Measurements from ENCODE around the gene NAA15.
"Not testable (repeated sequence)": the region's sequence is repeated elsewhere in the genome, so short reads cannot be mapped to it uniquely, and the experiment has no call there.

The NAA15 gene

GRCh38 chr4:139297001-139297410 lies 4.3 kb upstream of the NAA15 start:
- DNase-seq (ENCODE audit: low spot score) = no peak

GRCh38 chr4:139299536-139299935 lies 1.8 kb upstream of the NAA15 start:
- DNase-seq (ENCODE audit: low spot score) = no peak

GRCh38 chr4:139300431-139301112 lies 733 bp upstream of the NAA15 start:
- DNase-seq (ENCODE audit: low spot score) = peak; percentile 27

- DNase-seq (ENCODE audit: low spot score) = peak; percentile 56
Observed at GRCh38 chr4:139301821-139302611, 711 bp downstream of the NAA15 start, which contains the start of gene NDUFC1. NDUFC1 (minus strand) TSS chr4:139302477; CDS start chr4:139295798, 6,679 bp downstream.

- DNase-seq (ENCODE audit: low spot score) = no peak
Observed at GRCh38 chr4:139304920-139305319, 3.6 kb downstream of the NAA15 start.

- DNase-seq (ENCODE audit: low spot score) = no peak
Observed at GRCh38 chr4:139311909-139312308, 10.6 kb downstream of the NAA15 start.

- no peak for DNase-seq (ENCODE audit: low spot score)
Observed at GRCh38 chr4:139312552-139313332, 11.4 kb downstream of the NAA15 start.

GRCh38 chr4:139313414-139313813 lies 12.1 kb downstream of the NAA15 start:
- not testable (repeated sequence) for DNase-seq (ENCODE audit: low spot score)

GRCh38 chr4:139314047-139314800 lies 12.9 kb downstream of the NAA15 start:
- DNase-seq (ENCODE audit: low spot score) = no peak

GRCh38 chr4:139315221-139315675 lies 13.9 kb downstream of the NAA15 start:
- no peak for DNase-seq (ENCODE audit: low spot score)

- no peak for DNase-seq (ENCODE audit: low spot score)
Observed at GRCh38 chr4:139316733-139317132, 15.4 kb downstream of the NAA15 start.

- no peak for DNase-seq (ENCODE audit: low spot score)
Observed at GRCh38 chr4:139317635-139318034, 16.3 kb downstream of the NAA15 start.

GRCh38 chr4:139319571-139319970 lies 18.3 kb downstream of the NAA15 start:
- DNase-seq (ENCODE audit: low spot score) = no peak

GRCh38 chr4:139322070-139322469 lies 20.8 kb downstream of the NAA15 start:
- DNase-seq (ENCODE audit: low spot score) = not testable (repeated sequence)

- DNase-seq (ENCODE audit: low spot score) = not testable (repeated sequence)
Observed at GRCh38 chr4:139322541-139322940, 21.2 kb downstream of the NAA15 start.

GRCh38 chr4:139324620-139325019 lies 23.3 kb downstream of the NAA15 start:
- no peak for DNase-seq (ENCODE audit: low spot score)

- DNase-seq (ENCODE audit: low spot score) = no peak
Observed at GRCh38 chr4:139329665-139330200, 28.4 kb downstream of the NAA15 start.

GRCh38 chr4:139330283-139330682 lies 29.0 kb downstream of the NAA15 start:
- DNase-seq (ENCODE audit: low spot score) = peak; percentile 52

- no peak for DNase-seq (ENCODE audit: low spot score)
Observed at GRCh38 chr4:139331185-139331584, 29.9 kb downstream of the NAA15 start.

GRCh38 chr4:139333046-139333445 lies 31.7 kb downstream of the NAA15 start:
- DNase-seq (ENCODE audit: low spot score) = no peak

- DNase-seq (ENCODE audit: low spot score) = no peak
Observed at GRCh38 chr4:139337612-139338011, 36.3 kb downstream of the NAA15 start.

All from putamen (tissue), 1 donor.